Panc1 (cell line): Measurements from ENCODE around the gene CREB1. TPM values are rescaled to one million over a fixed set of nuclear protein-coding genes. Genes with fewer than 3 reads are reported as not detected.

ENCODE experiments used
- ATAC-seq: fragments of 200-7000 bp; cut with Tn5 transposase; 2 replicates; pipeline ENCODE4 v1.9.1; 2020; ENCODE audit warnings: mild to moderate bottlenecking, moderate library complexity
- Bru-seq: library from RNA; stranded (reverse); fragments of 400-500 nt; gene quantifications from one replicate; lab custom pipeline; 2021; lab: Mats Ljungman, UMichigan
- BruChase-seq, 2 experiments: library from RNA; stranded (reverse); fragments of 400-500 nt; gene quantifications; one replicate each; lab custom pipeline; 2021; lab: Mats Ljungman, UMichigan
- BruUV-seq: library from RNA; stranded (reverse); fragments of 400-500 nt; replicated peaks from 2 replicates; lab custom pipeline; 2021; lab: Mats Ljungman, UMichigan
- CTCF ChIA-PET: fragments of 300-600 bp; sonication (Branson Sonifier 250); formaldehyde crosslinking; loops from one replicate; lab custom pipeline; 2022; ENCODE audit warnings: antibody characterized with exemption; lab: Charles Lee
- POLR2A ChIA-PET: fragments of 300-600 bp; sonication (Branson Sonifier 250); formaldehyde crosslinking; loops from one replicate; lab custom pipeline; 2022; ENCODE audit warnings: antibody characterized with exemption; lab: Charles Lee
- DNase-seq: peaks from one replicate; pipeline ENCODE4 v3.0.0-alpha.2; 2010; ENCODE audit warnings: low read depth, low spot score
- H3K27ac ChIP-seq: 2 replicates; pipeline ENCODE4 v1.5.1; 2011; ENCODE audit warnings: mild to moderate bottlenecking, low read length, inconsistent platforms
- H3K27me3 ChIP-seq: fragments of 200-500 bp; sonication (Bioruptor generic); 2 replicates; pipeline ENCODE4 v1.6.0; 2014; ENCODE audit warnings: low read length, inconsistent platforms; ENCODE audit not compliant: control insufficient read depth, insufficient read depth
- H3K36me3 ChIP-seq: fragments of 200-500 bp; sonication (Bioruptor generic); 2 replicates; pipeline ENCODE4 v1.5.1; 2014; ENCODE audit warnings: inconsistent platforms, mild to moderate bottlenecking, low read length, moderate library complexity; ENCODE audit not compliant: control insufficient read depth, insufficient read depth
- H3K4me1 ChIP-seq: 2 replicates; pipeline ENCODE4 v1.5.1; 2011; ENCODE audit warnings: inconsistent platforms, mild to moderate bottlenecking, low read length, moderate library complexity; ENCODE audit not compliant: control insufficient read depth, insufficient read depth
- H3K4me3 ChIP-seq, 2 experiments: 2 replicates each; pipeline ENCODE4 v1.5.1; 2011 to 2012; ENCODE audit warnings: low read depth in 2 of 2, low read length in 2 of 2, mild to moderate bottlenecking in 2 of 2, inconsistent platforms in 1 of 2, moderate library complexity in 1 of 2
- H3K9me3 ChIP-seq: fragments of 200-500 bp; sonication (Bioruptor generic); 2 replicates; pipeline ENCODE4 v1.5.1; 2014; ENCODE audit warnings: low read depth, mild to moderate bottlenecking, inconsistent platforms, low read length, moderate library complexity; ENCODE audit not compliant: control insufficient read depth, insufficient read depth
- POLR2AphosphoS5 ChIP-seq: IDR thresholded peaks from 2 replicates; pipeline ENCODE4 v1.6.1; 2012; ENCODE audit warnings: mild to moderate bottlenecking, low read depth, low read length, moderate library complexity
- REST ChIP-seq, 2 experiments: IDR thresholded peaks; 2 replicates each; pipeline ENCODE4 v1.6.1; 2011 to 2012; ENCODE audit warnings: low read depth in 2 of 2, control low read depth in 1 of 2, low read length in 1 of 2, mild to moderate bottlenecking in 1 of 2, moderate library complexity in 1 of 2; ENCODE audit not compliant: insufficient read depth in 1 of 2
- SIN3A ChIP-seq: IDR thresholded peaks from 2 replicates; pipeline ENCODE4 v1.6.1; 2012; ENCODE audit warnings: low read depth, mild to moderate bottlenecking, low read length, moderate library complexity, borderline replicate concordance; ENCODE audit not compliant: insufficient read depth
- TCF7L2 ChIP-seq: IDR thresholded peaks from 2 replicates; pipeline ENCODE4 v1.6.1; 2011; ENCODE audit warnings: mild to moderate bottlenecking, low read depth, low read length, inconsistent platforms
- in situ Hi-C: cut with HindIII; loops from 2 replicates; pipeline ENCODE4 v1.10.0; 2016; ENCODE audit warnings: low sequenced_read_pairs, low pct_unique_long_range_greater_than_20kb
- intact Hi-C: fragments of 100-400 bp; cut with micrococcal nuclease; formaldehyde crosslinking; loops from one replicate; pipeline ENCODE4 v1.10.0; 2022; ENCODE audit not compliant: unreplicated experiment
- long read RNA-seq: library from polyadenylated mRNA; unstranded; transcript quantifications from one replicate; pipeline ENCODE4 v2.0.0, GENCODE V29; 2021; ENCODE audit not compliant: unreplicated experiment
- polyA plus RNA-seq: library from polyadenylated mRNA; unstranded; fragments of >200 nt; gene quantifications from one replicate; pipeline ENCODE4 v1.2.1, GENCODE V29; 2012; ENCODE audit warnings: missing spikeins; ENCODE audit not compliant: insufficient read length
- total RNA-seq: library from RNA; stranded (reverse); gene quantifications from one replicate; pipeline ENCODE4 v1.2.1, GENCODE V29; 2021; ENCODE audit not compliant: unreplicated experiment
- TF ChIP-seq, protein P1 (sequence below): fragments of 450-650 bp; IDR thresholded peaks from 2 replicates; pipeline ENCODE4 v1.5.1; 2017; ENCODE audit warnings: mild to moderate bottlenecking

The CREB1 gene
- total RNA-seq (31.1 TPM), Bru-seq, nascent RNA (percentile 83 among the genes with signal in this experiment), BruChase-seq, experiment 1, labeled RNA remaining after a 2-hour chase (percentile 80 among the genes with signal in this experiment), BruChase-seq, experiment 2, labeled RNA remaining after a 6-hour chase (percentile 68 among the genes with signal in this experiment)
- 16.3 TPM for polyA plus RNA-seq
- long read RNA-seq, full-length matches to known transcripts: 24 of 47 reads
- long read RNA-seq, partial matches to known transcripts: 11 of 47 reads
- long read RNA-seq, other reads (novel, unspliced or antisense): 12 of 47 reads

GRCh38 chr2:207529330-207530159, at the start of gene CREB1:
TSS of gene CREB1 (plus strand) at chr2:207529962. CDS start at chr2:207555636, 25,674 bp downstream.
- no peaks in the 10 kb centered on the region for H3K36me3 ChIP-seq
- H3K9me3 ChIP-seq: no peaks in the 10 kb centered on the region
- peak within 1 kb of the TSS; percentile 98 for H3K27ac ChIP-seq
- peak within 1 kb of the TSS; percentile 87 to 90 for H3K4me3 ChIP-seq
- CTCF ChIA-PET: interaction anchor here (0.6 kb wide), 1 partner anchor 424 kb away, joined by 3 read pairs; no protein-coding TSS in a partner anchor
- POLR2A ChIA-PET: interaction anchor here (0.6 to 1.2 kb wide), 10 partner anchors 12 to 1457 kb away, joined by 3 to 7 read pairs (median 4); partner anchors contain the start of genes CCNYL1 and PLEKHM3
- TF ChIP-seq TCF7L2: no peak
- TF ChIP-seq SIN3A: no peak
- no peak for TF ChIP-seq REST (IDR thresholded peaks at IDR 0.05; ENCODE audit: insufficient read depth in 1 of 2, low read depth in 2 of 2, low read length in 1 of 2)
- peak; percentile 78 for TF ChIP-seq POLR2AphosphoS5
- TF ChIP-seq, protein P1, sequence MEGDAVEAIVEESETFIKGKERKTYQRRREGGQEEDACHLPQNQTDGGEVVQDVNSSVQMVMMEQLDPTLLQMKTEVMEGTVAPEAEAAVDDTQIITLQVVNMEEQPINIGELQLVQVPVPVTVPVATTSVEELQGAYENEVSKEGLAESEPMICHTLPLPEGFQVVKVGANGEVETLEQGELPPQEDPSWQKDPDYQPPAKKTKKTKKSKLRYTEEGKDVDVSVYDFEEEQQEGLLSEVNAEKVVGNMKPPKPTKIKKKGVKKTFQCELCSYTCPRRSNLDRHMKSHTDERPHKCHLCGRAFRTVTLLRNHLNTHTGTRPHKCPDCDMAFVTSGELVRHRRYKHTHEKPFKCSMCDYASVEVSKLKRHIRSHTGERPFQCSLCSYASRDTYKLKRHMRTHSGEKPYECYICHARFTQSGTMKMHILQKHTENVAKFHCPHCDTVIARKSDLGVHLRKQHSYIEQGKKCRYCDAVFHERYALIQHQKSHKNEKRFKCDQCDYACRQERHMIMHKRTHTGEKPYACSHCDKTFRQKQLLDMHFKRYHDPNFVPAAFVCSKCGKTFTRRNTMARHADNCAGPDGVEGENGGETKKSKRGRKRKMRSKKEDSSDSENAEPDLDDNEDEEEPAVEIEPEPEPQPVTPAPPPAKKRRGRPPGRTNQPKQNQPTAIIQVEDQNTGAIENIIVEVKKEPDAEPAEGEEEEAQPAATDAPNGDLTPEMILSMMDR: no peak; the same call in none of the 2 replicates
- intact Hi-C loops: loop anchor here (10.0 kb wide), 1 partner anchor 95 kb away; the partner anchor contains the start of gene METTL21A
- H3K27me3 ChIP-seq: no peaks in the 10 kb centered on the region
- DNase-seq: peak; percentile 87
- peak; percentile 94 for ATAC-seq
- in situ Hi-C loops: no loop called here
- H3K4me1 ChIP-seq: peaks cover 20% of the 10 kb centered on the region
- TSS peak; percentile 77 for BruUV-seq

DNA sequence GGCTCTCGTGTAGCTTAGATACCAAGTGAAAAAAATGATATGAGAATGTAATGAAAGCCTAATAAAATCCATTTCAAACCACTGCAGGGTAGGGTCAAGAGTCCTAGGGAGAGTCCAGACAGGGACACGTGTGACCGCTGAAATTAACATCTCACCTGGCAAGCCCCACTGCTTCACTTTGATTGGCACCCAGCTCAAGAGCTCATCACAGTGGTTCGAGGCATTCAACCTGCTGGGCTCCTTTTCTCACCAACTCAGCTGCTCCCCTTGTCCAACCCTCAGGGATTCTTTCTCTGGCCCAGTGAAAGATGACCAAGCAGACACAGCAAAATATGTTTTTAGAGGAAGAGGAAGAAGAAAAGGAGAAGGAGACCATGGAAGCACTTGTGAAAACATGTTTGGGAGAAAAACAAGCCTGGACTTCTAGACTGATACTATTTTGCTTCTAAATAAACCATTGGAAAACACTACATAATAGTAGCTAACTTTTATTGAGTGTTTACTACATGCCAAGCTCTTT, 49.2 kb upstream of the CREB1 start:
- POLR2A ChIA-PET: no interaction called here
- Histone ChIP-seq H3K4me3 (no peak overlapping the region), H3K27ac (no peak overlapping the region), H3K36me3 (no peaks in the 10 kb centered on the region), H3K27me3 (no peaks in the 10 kb centered on the region), H3K9me3 (no peaks in the 10 kb centered on the region), H3K4me1 (no peaks in the 10 kb centered on the region; the same call in 1 of the 2 replicates)
- TF ChIP-seq REST (IDR thresholded peaks at IDR 0.05; ENCODE audit: insufficient read depth in 1 of 2, low read depth in 2 of 2, low read length in 1 of 2) (no peak), SIN3A (no peak), POLR2AphosphoS5 (no peak), TCF7L2 (no peak)
- TF ChIP-seq, protein P1: no peak
- no TSS peak for BruUV-seq
- DNase-seq: no peak
- ATAC-seq: no peak
- in situ Hi-C loops: no loop called here
- CTCF ChIA-PET: no interaction called here
- intact Hi-C loops: no loop called here
